H1 (cell line): ENCODE measurements around the gene BBS5. TPM values are rescaled to one million over a fixed set of nuclear protein-coding genes. Genes with fewer than 3 reads are reported as not detected.
"Not testable (repeated sequence)": the region's sequence is repeated elsewhere in the genome, so short reads cannot be mapped to it uniquely, and the experiment has no call there.

Source experiments
- CTCF ChIA-PET: fragments of 300-600 bp; sonication (Branson Sonifier 250); formaldehyde crosslinking; loops from one replicate; lab custom pipeline; 2021; ENCODE audit not compliant: partially characterized antibody; lab: Charles Lee
- POLR2A ChIA-PET: fragments of 300-600 bp; sonication (Branson Sonifier 250); formaldehyde crosslinking; loops from one replicate; lab custom pipeline; 2021; ENCODE audit warnings: inconsistent platforms; ENCODE audit not compliant: partially characterized antibody; lab: Charles Lee
- DNase-seq, 2 experiments: peaks; one replicate each; pipeline versions ENCODE4 v3.0.0 to v3.0.0-alpha.2; 2010 to 2022; ENCODE audit warnings: low spot score in 2 of 2, low read depth in 1 of 2, mixed read lengths in 1 of 2
- FAIRE-seq: peaks from 2 replicates; lab custom pipeline; 2011; peaks lifted over from hg19 to GRCh38; lab: Jason Lieb, UNC
- H2AFZ ChIP-seq: 2 replicates; pipeline ENCODE4 v1.8.1; 2012; ENCODE audit warnings: low read length, inconsistent platforms
- H2AK5ac ChIP-seq: 2 replicates; pipeline ENCODE4 v1.6.1; 2013; ENCODE audit warnings: low read depth, low read length
- H2BK120ac ChIP-seq: replicated peaks from 2 replicates; pipeline ENCODE3; 2013; ENCODE audit warnings: low read depth, low read length, inconsistent platforms
- H2BK12ac ChIP-seq: 2 replicates; pipeline ENCODE4 v1.6.1; 2013; ENCODE audit warnings: low read depth, low read length
- H2BK15ac ChIP-seq: 2 replicates; pipeline ENCODE4 v1.6.1; 2013; ENCODE audit warnings: low read length
- H2BK20ac ChIP-seq: 2 replicates; pipeline ENCODE4 v1.6.1; 2013; ENCODE audit warnings: low read length
- H2BK5ac ChIP-seq: 2 replicates; pipeline ENCODE4 v1.6.1; 2013; ENCODE audit warnings: low read depth, low read length
- H3K14ac ChIP-seq: 2 replicates; pipeline ENCODE4 v1.6.1; 2013; ENCODE audit warnings: inconsistent platforms; ENCODE audit not compliant: insufficient read length
- H3K18ac ChIP-seq: 2 replicates; pipeline ENCODE4 v1.6.1; 2013; ENCODE audit warnings: low read length; ENCODE audit errors: extremely low read depth
- H3K23ac ChIP-seq: 2 replicates; pipeline ENCODE4 v1.6.1; 2013; ENCODE audit warnings: inconsistent platforms; ENCODE audit not compliant: insufficient read length
- H3K23me2 ChIP-seq: 2 replicates; pipeline ENCODE4 v1.6.1; 2013; ENCODE audit warnings: low read depth, low read length
- H3K27ac ChIP-seq: 2 replicates; pipeline ENCODE4 v1.6.1; 2011; ENCODE audit warnings: low read depth, low read length, inconsistent platforms
- H3K27me3 ChIP-seq, 4 experiments: replicated peaks in 1 of 4; 1 replicate in 1 of 4; 2 replicates in 3 of 4; pipeline versions ENCODE4 v1.6.1 to v1.8.1; 2011 to 2013; ENCODE audit warnings: low read length in 3 of 4, mild to moderate bottlenecking in 3 of 4, inconsistent platforms in 2 of 4, mixed read lengths in 2 of 4, moderate library complexity in 1 of 4; ENCODE audit not compliant: control insufficient read depth in 3 of 4, insufficient read depth in 3 of 4; ENCODE audit errors: extremely low read depth in 1 of 4
- H3K36me3 ChIP-seq, 4 experiments: 2 replicates each; pipeline versions ENCODE4 v1.6.1 to v1.8.1; 2011 to 2013; ENCODE audit warnings: mild to moderate bottlenecking in 4 of 4, low read length in 3 of 4, moderate library complexity in 2 of 4, control low read depth in 1 of 4, inconsistent platforms in 1 of 4; ENCODE audit not compliant: insufficient read depth in 4 of 4, control insufficient read depth in 2 of 4
- H3K4ac ChIP-seq: replicated peaks from 2 replicates; pipeline ENCODE3; 2013; ENCODE audit warnings: low read length, low read depth, mixed read lengths, inconsistent platforms; ENCODE audit not compliant: insufficient read length
- H3K4me1 ChIP-seq, 4 experiments: replicated peaks in 1 of 4; 1 replicate in 1 of 4; 2 replicates in 3 of 4; pipeline versions ENCODE4 v1.6.1 to v1.8.1; 2011 to 2013; ENCODE audit warnings: low read length in 3 of 4, inconsistent platforms in 2 of 4, mixed read lengths in 1 of 4; ENCODE audit not compliant: insufficient read depth in 4 of 4, control insufficient read depth in 3 of 4
- H3K4me2 ChIP-seq, 2 experiments: 2 replicates each; pipeline versions ENCODE4 v1.6.1 to v1.8.1; 2011 to 2013; ENCODE audit warnings: low read depth in 2 of 2, low read length in 2 of 2, control low read depth in 1 of 2, inconsistent platforms in 1 of 2, mild to moderate bottlenecking in 1 of 2; ENCODE audit not compliant: insufficient read depth in 1 of 2
- H3K4me3 ChIP-seq, 4 experiments: fragments of 200-600, 300-600 bp in 1 of 4; sonication (generic), shearing (Covaris generic), sonication (Bioruptor Twin) in 1 of 4; 2 replicates each; pipeline versions ENCODE4 v1.5.1 to v1.8.1; 2011 to 2016; ENCODE audit warnings: low read length in 4 of 4, low read depth in 3 of 4, control low read depth in 2 of 4, inconsistent platforms in 2 of 4, mild to moderate bottlenecking in 2 of 4, mixed read lengths in 1 of 4, moderate library complexity in 1 of 4; ENCODE audit not compliant: insufficient read depth in 2 of 4; ENCODE audit errors: extremely low read depth in 1 of 4
- H3K56ac ChIP-seq: replicated peaks from 2 replicates; pipeline ENCODE3; 2013; ENCODE audit warnings: low read depth, mild to moderate bottlenecking, mixed read lengths, low read length, inconsistent platforms; ENCODE audit not compliant: insufficient read length
- H3K79me1 ChIP-seq: 2 replicates; pipeline ENCODE4 v1.6.1; 2013; ENCODE audit warnings: low read depth, low read length, control low read depth
- H3K79me2 ChIP-seq, 2 experiments: 2 replicates each; pipeline versions ENCODE4 v1.6.1 to v1.8.1; 2012 to 2013; ENCODE audit warnings: low read length in 2 of 2, mild to moderate bottlenecking in 2 of 2, inconsistent platforms in 1 of 2; ENCODE audit not compliant: insufficient read depth in 2 of 2, control insufficient read depth in 1 of 2
- H3K9ac ChIP-seq, 4 experiments: replicated peaks in 1 of 4; 1 replicate in 1 of 4; 2 replicates in 3 of 4; pipeline versions ENCODE4 v1.6.1 to v1.8.1; 2011 to 2013; ENCODE audit warnings: low read depth in 3 of 4, low read length in 3 of 4, control low read depth in 2 of 4, mild to moderate bottlenecking in 2 of 4, moderate library complexity in 2 of 4, inconsistent platforms in 1 of 4; ENCODE audit errors: extremely low read depth in 1 of 4
- H3K9me3 ChIP-seq, 2 experiments: 2 replicates each; pipeline versions ENCODE4 v1.6.1 to v1.8.1; 2012 to 2013; ENCODE audit warnings: mild to moderate bottlenecking in 2 of 2, moderate library complexity in 2 of 2, control low read depth in 1 of 2, inconsistent platforms in 1 of 2, low read depth in 1 of 2, low read length in 1 of 2, mixed read lengths in 1 of 2; ENCODE audit not compliant: insufficient read depth in 2 of 2
- H4K20me1 ChIP-seq, 2 experiments: replicated peaks in 1 of 2; 2 replicates each; pipeline versions ENCODE3 to v1.8.1; 2011 to 2013; ENCODE audit warnings: inconsistent platforms in 2 of 2, low read length in 2 of 2, mild to moderate bottlenecking in 1 of 2; ENCODE audit not compliant: insufficient read depth in 2 of 2, control insufficient read depth in 1 of 2
- H4K5ac ChIP-seq: 2 replicates; pipeline ENCODE4 v1.6.1; 2013; ENCODE audit warnings: low read length, low read depth, mixed read lengths, inconsistent platforms; ENCODE audit not compliant: insufficient read length
- H4K8ac ChIP-seq: 2 replicates; pipeline ENCODE4 v1.8.0; 2013; ENCODE audit warnings: mild to moderate bottlenecking, moderate library complexity, low read length, inconsistent platforms; ENCODE audit not compliant: insufficient read depth; ENCODE audit errors: extremely low read depth
- H4K91ac ChIP-seq: replicated peaks from 2 replicates; pipeline ENCODE3; 2013; ENCODE audit warnings: low read length, mixed read lengths, inconsistent platforms; ENCODE audit not compliant: insufficient read length
- BCL11A ChIP-seq, 2 experiments: IDR thresholded peaks; one replicate each; pipeline ENCODE4 v1.6.1; 2011; ENCODE audit warnings: low read depth in 2 of 2, low read length in 2 of 2, mild to moderate bottlenecking in 2 of 2
- BRCA1 ChIP-seq: IDR thresholded peaks from 2 replicates; pipeline ENCODE4 v1.6.1; 2012; ENCODE audit warnings: low read depth, low read length, improper control_type of control experiment
- CTCF ChIP-seq, 3 experiments: IDR thresholded peaks; 1 replicate in 2 of 3; 2 replicates in 1 of 3; pipeline versions ENCODE4 v1.5.1 to v1.6.1; 2011; ENCODE audit warnings: low read length in 3 of 3, mild to moderate bottlenecking in 3 of 3, inconsistent platforms in 2 of 3, low read depth in 1 of 3, moderate library complexity in 1 of 3; ENCODE audit not compliant: insufficient read depth in 1 of 3; ENCODE audit errors: control extremely low read depth in 1 of 3
- E2F6 ChIP-seq: IDR thresholded peaks from 2 replicates; pipeline ENCODE4 v1.6.1; 2012; ENCODE audit warnings: inconsistent platforms
- RAD21 ChIP-seq, 2 experiments: IDR thresholded peaks in 1 of 2; conservative IDR thresholded peaks in 1 of 2; 2 replicates each; pipeline ENCODE4 v1.6.1; 2011; ENCODE audit warnings: low read depth in 2 of 2, low read length in 2 of 2, improper control_type of control experiment in 1 of 2, inconsistent platforms in 1 of 2, mild to moderate bottlenecking in 1 of 2, moderate library complexity in 1 of 2
- ZNF274 ChIP-seq: IDR thresholded peaks from 2 replicates; pipeline ENCODE4 v1.7.0; 2012; ENCODE audit warnings: low read length, borderline replicate concordance; ENCODE audit errors: extremely low read depth
- WGBS, 2 experiments: shearing (Covaris generic) in 1 of 2; methylation state at CpG; one replicate each; pipeline versions ENCODE4 v1.1.6 to v1.1.7; 2013 to 2015; ENCODE audit warnings: low lambda C conversion rate in 2 of 2, mixed read lengths in 2 of 2, inconsistent platforms in 1 of 2, low coverage in 1 of 2, missing lambda C conversion rate in 1 of 2; ENCODE audit not compliant: insufficient replicate concordance in 2 of 2, insufficient coverage in 1 of 2, insufficient read length in 1 of 2; ENCODE audit errors: extremely low coverage in 1 of 2, missing lambda C conversion rate in 1 of 2; 5-methylcytosine and 5-hydroxymethylcytosine counted together
- polyA plus RNA-seq, 7 experiments: library from polyadenylated mRNA; depleted of rRNA in 3 of 7; stranded (reverse) in 5 of 7; unstranded in 2 of 7; fragments of >200 nt in 5 of 7; fragments of 200-250 nt in 2 of 7; gene quantifications; 1 replicate in 5 of 7; 2 replicates in 1 of 7; 4 replicates in 1 of 7; pipeline versions ENCODE4 v1.2.1 to v1.2.3, GENCODE V29; 2011 to 2013; ENCODE audit warnings: missing spikeins in 2 of 7, mixed read lengths in 2 of 7
- total RNA-seq: library from RNA; stranded (reverse); fragmentation: NEBNext Ultra II Directional; extraction: Animal tissue kit (Norgen Biotek cat#: 25700); gene quantifications from 2 replicates; pipeline ENCODE4 v1.2.1, GENCODE V29; 2021

BBS5 gene
- total and polyA plus RNA-seq, 2 of the 8 experiments (the other 6 are each of a cell fraction or from before 2014, with no cell fraction given), result 0.20 to 0.36 TPM

- TF ChIP-seq CTCF (IDR thresholded peaks at IDR 0.05; ENCODE audit: control extremely low read depth in 1 of 3, insufficient read depth in 1 of 3, low read depth in 1 of 3, low read length in 3 of 3), result peak; percentile 76 to 94 (median 80)
- TF ChIP-seq E2F6, result no peak
- TF ChIP-seq BRCA1, result no peak
- TF ChIP-seq BCL11A (IDR thresholded peaks at IDR 0.05; ENCODE audit: low read depth in 2 of 2, low read length in 2 of 2), result no peak
- TF ChIP-seq ZNF274, result no peak
- TF ChIP-seq RAD21 (IDR thresholded peaks at IDR 0.05 in 1 of 2, conservative IDR thresholded peaks at IDR 0.05 in 1 of 2; ENCODE audit: low read depth in 2 of 2, low read length in 2 of 2), result peak; percentile 65 to 74
- TF ChIP-seq, all 59 proteins: peak for 2
Measured at GRCh38 chr2:169528271-169528701, 49.0 kb downstream of the BBS5 start (continued).

- WGBS, 2 experiments, result 92% methylated on average over 2 of the region's 2 CpGs; no CpG with 5 or more reads in 1 of the 2 experiments
Measured at GRCh38 chr2:169539460-169539859, 60.2 kb downstream of the BBS5 start.

More at GRCh38 chr2:169539460-169539859, 60.2 kb downstream of the BBS5 start:
- not testable (repeated sequence) for H3K18ac ChIP-seq, FAIRE-seq, H3K23me2 ChIP-seq, H2AK5ac ChIP-seq, H3K9ac ChIP-seq, H2BK20ac ChIP-seq, H2BK5ac ChIP-seq, H2BK12ac ChIP-seq, H3K56ac ChIP-seq, H3K4me2 ChIP-seq, H3K27ac ChIP-seq, H3K27me3 ChIP-seq, H3K4ac ChIP-seq, H4K20me1 ChIP-seq, H3K4me1 ChIP-seq, H4K8ac ChIP-seq, H4K91ac ChIP-seq, H3K9me3 ChIP-seq, DNase-seq, H3K14ac ChIP-seq, H2BK120ac ChIP-seq, H3K4me3 ChIP-seq, H3K79me2 ChIP-seq, H2AFZ ChIP-seq, H2BK15ac ChIP-seq, H3K79me1 ChIP-seq, H4K5ac ChIP-seq, H3K23ac ChIP-seq
- POLR2A ChIA-PET, result interaction anchor here (0.6 kb wide), 1 partner anchor 13 kb away, joined by 3 read pairs; no protein-coding TSS in a partner anchor
- CTCF ChIA-PET, result interaction anchor here (0.6 to 0.7 kb wide), 2 partner anchors 11 to 14 kb away, joined by 4 read pairs; no protein-coding TSS in a partner anchor
- peaks cover 0 to 53% (median 12%) of the 10 kb centered on the region in 4 experiments; a peak in 6 of 8 replicates for H3K36me3 ChIP-seq
